ENCODE results near the gene CT47A1.
"Not testable (repeated sequence)": the region's sequence is repeated elsewhere in the genome, so short reads cannot be mapped to it uniquely, and the experiment has no call there.

The CT47A1 gene

GRCh38 chrX:120985660-120986059 lies at the start of gene CT47A1:
Gene CT47A1 (minus strand): TSS chrX:120985760. CDS start chrX:120985529, 231 bp downstream.
- DNase-seq (ENCODE audit: extremely low read depth in 1 of 2, low read depth in 1 of 2), result not testable (repeated sequence)

GRCh38 chrX:121032531-121032930 lies 47.0 kb upstream of the CT47A1 start:
- DNase-seq (ENCODE audit: extremely low read depth in 1 of 2, low read depth in 1 of 2), result no peak

- DNase-seq (ENCODE audit: extremely low read depth in 1 of 2, low read depth in 1 of 2), result no peak
Measured at GRCh38 chrX:121030083-121030482, 44.5 kb upstream of the CT47A1 start.

- no peak for DNase-seq (ENCODE audit: extremely low read depth in 1 of 2, low read depth in 1 of 2)
Measured at GRCh38 chrX:121028419-121028818, 42.9 kb upstream of the CT47A1 start.

- no peak for DNase-seq (ENCODE audit: extremely low read depth in 1 of 2, low read depth in 1 of 2)
Measured at GRCh38 chrX:121014826-121015225, 29.3 kb upstream of the CT47A1 start.

GRCh38 chrX:121013897-121014455 lies 28.4 kb upstream of the CT47A1 start:
- no peak for DNase-seq (ENCODE audit: extremely low read depth in 1 of 2, low read depth in 1 of 2)

GRCh38 chrX:121011254-121011653 lies 25.7 kb upstream of the CT47A1 start:
- no peak for DNase-seq (ENCODE audit: extremely low read depth in 1 of 2, low read depth in 1 of 2)

GRCh38 chrX:121010218-121010617 lies 24.7 kb upstream of the CT47A1 start:
- DNase-seq (ENCODE audit: extremely low read depth in 1 of 2, low read depth in 1 of 2), result no peak

GRCh38 chrX:121009764-121010163 lies 24.2 kb upstream of the CT47A1 start:
- no peak for DNase-seq (ENCODE audit: extremely low read depth in 1 of 2, low read depth in 1 of 2)

- DNase-seq (ENCODE audit: extremely low read depth in 1 of 2, low read depth in 1 of 2), result no peak
Measured at GRCh38 chrX:121008920-121009319, 23.4 kb upstream of the CT47A1 start.

GRCh38 chrX:121000589-121000988 lies 15.0 kb upstream of the CT47A1 start:
- no peak for DNase-seq (ENCODE audit: extremely low read depth in 1 of 2, low read depth in 1 of 2)

GRCh38 chrX:120999413-120999812 lies 13.9 kb upstream of the CT47A1 start:
- DNase-seq (ENCODE audit: extremely low read depth in 1 of 2, low read depth in 1 of 2), result no peak

GRCh38 chrX:120956500-120956899 lies 29.1 kb downstream of the CT47A1 start, which contains the start of gene CT47A7:
Gene CT47A7 (minus strand): TSS chrX:120956600. CDS start chrX:120956345, 255 bp downstream.
- DNase-seq (ENCODE audit: extremely low read depth in 1 of 2, low read depth in 1 of 2), result not testable (repeated sequence)

Measured in stimulated activated CD8-positive, alpha-beta memory T cell treated with anti-CD3 and anti-CD28 coated beads, Interleukin-7, amount 100 ng/mL, for 48 hours (primary cell).